GM12873 (cell line): ENCODE data around the gene CC2D1B.

Source experiments
- TF ChIP-seq, protein P1 (sequence below): IDR thresholded peaks from 2 replicates; pipeline ENCODE4 v1.5.1; 2012; ENCODE audit warnings: low read depth, mild to moderate bottlenecking, moderate library complexity, low read length, control low read depth; ENCODE audit not compliant: insufficient read depth; ENCODE audit errors: missing control alignments

CC2D1B gene

DNA sequence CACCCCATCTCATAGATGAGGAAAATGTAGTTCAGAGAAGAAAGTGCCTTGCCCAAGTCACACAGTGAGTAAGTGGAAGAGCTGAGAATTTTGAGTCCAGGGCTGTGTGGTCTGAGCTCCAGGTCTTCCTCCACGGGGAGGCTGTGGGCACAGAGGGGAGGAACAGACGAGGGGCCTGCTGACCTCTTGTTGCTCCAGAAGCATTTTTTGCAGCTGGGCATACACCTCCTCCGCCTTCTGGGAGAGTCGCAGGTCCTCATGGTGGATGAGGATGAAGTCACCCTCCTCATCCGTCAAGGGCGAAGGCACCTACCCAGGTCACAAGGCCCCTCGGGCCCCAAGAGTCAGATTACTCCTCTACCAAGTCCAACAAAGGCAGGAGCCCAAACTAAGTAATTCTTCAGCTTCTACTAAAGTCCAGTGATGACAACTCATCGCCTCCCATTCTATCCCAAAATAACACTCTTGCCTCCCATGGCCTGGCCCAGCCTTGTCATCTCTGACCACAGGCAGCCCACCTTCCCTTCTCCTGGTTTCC, 9.1 kb downstream of the CC2D1B start:
- TF ChIP-seq, protein P1, sequence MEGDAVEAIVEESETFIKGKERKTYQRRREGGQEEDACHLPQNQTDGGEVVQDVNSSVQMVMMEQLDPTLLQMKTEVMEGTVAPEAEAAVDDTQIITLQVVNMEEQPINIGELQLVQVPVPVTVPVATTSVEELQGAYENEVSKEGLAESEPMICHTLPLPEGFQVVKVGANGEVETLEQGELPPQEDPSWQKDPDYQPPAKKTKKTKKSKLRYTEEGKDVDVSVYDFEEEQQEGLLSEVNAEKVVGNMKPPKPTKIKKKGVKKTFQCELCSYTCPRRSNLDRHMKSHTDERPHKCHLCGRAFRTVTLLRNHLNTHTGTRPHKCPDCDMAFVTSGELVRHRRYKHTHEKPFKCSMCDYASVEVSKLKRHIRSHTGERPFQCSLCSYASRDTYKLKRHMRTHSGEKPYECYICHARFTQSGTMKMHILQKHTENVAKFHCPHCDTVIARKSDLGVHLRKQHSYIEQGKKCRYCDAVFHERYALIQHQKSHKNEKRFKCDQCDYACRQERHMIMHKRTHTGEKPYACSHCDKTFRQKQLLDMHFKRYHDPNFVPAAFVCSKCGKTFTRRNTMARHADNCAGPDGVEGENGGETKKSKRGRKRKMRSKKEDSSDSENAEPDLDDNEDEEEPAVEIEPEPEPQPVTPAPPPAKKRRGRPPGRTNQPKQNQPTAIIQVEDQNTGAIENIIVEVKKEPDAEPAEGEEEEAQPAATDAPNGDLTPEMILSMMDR: no peak

DNA sequence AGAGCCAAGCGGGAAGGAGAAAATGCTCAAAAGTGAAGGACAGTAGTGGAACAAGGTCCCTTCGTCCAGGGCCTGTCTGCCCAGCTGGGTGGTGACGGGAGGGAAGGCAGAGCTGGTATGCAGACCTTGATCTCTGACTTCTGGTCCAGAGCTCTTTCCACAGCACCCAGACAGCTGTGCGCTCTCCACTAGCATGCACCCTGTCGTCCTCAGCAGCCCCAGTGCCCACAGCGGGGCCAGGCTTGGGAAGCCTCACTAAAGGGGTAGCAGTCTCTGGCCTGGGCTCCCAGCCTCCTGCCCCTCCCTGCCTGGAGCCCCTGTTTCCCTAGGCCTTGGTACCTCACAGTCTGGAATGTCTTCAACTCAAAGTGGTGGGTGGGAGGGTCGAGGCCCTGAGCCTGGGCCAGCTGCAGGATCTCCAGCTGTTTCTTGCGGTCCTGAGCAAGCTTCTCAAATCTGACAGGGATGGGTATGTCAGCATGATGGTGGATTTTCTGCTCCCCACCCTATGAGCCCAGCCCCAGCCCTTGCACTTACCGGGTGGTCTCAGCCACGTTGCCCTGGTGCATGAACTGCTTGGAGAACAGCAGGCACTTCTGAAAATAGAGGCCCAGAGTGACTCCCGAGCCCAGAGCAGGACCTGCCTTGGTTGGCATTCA, 10.0 kb downstream of the CC2D1B start:
- TF ChIP-seq, protein P1: no peak

DNA sequence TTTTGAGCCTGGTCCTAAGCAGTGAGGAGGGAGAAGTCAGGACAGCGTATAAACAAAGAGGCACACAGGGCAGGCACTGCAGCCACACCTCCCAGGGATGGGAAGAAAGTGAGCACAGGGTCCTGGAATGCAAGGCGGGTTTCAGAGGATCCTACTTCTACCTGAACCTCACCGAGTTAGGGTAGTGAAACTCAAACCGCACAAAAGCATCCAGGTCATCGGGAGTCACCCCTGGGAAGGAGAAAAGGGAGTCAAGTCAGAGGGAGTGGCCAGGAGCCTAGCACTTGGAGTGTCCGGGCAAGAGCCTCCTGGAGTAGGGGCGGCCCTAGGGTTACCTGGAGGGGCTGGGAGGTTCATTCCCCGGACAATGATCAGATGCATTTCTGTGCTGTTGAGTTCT, 10.6 kb downstream of the CC2D1B start:
- TF ChIP-seq, protein P1: no peak

DNA sequence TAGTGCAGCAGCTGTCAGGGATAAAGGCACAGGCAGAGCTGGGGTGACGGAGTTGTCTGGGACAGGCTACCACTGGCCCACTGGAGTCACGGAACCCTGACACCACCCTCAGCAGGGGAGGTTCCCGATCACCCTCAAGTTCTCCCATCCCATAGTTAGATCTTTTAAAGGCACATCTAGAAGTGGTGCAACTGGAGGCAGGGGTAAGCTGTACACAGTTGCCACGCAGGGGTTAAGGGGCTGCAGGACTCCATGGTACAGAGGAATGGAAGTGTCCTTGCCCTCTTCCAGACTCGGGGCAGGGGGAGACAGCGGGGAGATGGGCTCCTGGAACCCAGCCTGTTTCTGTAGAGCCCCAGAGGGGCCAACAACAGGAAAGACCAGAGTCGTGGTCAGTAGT, 13.3 kb downstream of the CC2D1B start:
- TF ChIP-seq, protein P1: no peak

DNA sequence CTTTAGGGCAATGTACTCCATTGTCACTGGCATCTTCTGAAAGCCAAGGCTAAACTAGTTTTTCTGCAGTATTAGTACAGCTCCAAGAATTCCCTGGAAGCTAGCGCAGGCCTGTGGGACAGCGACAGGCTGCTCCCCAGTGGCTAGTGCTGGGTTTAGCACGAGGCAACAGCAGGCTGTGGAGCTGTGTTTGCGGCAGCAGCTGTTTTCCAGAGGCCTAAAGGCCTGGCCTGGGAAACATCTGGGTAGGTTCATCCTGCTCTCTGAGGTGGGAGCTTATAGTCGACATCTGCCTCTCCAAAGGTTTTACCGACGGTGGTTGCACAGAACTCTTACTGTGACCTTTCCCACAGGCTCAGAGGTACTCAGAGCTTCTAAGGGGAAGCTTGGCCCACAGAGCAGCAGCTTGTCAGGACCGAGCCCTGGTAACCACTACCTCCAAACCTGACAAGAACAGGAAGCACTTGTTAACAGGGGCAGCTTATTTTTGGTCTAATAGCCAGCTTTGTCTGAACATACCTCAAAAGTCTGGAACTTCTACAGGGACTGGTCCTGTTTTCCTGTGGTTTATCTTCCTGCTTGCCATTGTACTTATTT, 17.2 kb downstream of the CC2D1B start:
- TF ChIP-seq, protein P1: no peak

DNA sequence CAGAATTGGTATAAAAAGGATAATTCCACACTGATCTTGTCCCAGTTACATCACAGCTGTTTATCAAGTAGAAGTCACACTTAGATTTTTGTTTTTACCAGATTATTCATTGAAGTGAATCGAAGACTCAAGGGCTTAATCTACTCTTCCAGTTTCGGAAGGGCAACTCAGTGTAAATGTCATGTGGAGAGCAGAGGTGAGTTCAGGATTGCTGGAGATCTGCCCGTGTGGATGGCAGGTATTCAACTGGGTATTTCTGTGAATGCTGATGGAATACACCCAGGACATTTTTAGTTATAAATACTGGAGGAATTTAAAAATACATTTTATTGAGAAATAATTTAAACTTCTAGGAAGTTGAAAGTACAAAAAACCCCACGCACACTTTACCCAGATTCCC, 19.4 kb downstream of the CC2D1B start:
- TF ChIP-seq, protein P1: no peak

DNA sequence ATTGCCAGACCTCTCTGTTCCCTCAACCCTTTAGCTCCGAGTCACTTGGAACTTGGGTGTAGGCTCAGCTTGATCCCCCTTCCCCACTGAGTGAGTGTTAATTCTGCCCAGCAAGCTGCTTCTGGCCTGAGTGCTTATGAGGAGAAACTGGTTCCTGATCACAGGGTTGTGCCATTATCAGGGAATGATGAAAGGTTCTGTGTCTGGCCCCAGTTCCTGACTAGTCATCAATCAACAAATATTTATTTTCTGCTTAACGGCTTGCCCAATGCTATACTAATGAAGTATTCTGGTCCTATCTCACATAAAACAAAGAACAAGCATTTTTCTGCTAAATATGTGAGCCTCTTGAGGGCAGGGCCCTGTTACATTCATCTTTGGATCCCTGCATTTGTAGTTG, 20.8 kb downstream of the CC2D1B start:
- TF ChIP-seq, protein P1: no peak
